Fibroblast of villous mesenchyme (primary cell): ENCODE results near the gene CDH13. TPM values are rescaled to one million over a fixed set of nuclear protein-coding genes. Genes with fewer than 3 reads are reported as not detected.

Experiments used
- DNase-seq: peaks from one replicate; pipeline ENCODE4 v3.0.0-alpha.2; 2010; ENCODE audit warnings: low read depth
- H3K4me3 ChIP-seq: 2 replicates; pipeline ENCODE4 v1.5.1; 2011; ENCODE audit warnings: low read depth, mild to moderate bottlenecking, low read length
- CTCF ChIP-seq: IDR thresholded peaks from 2 replicates; pipeline ENCODE4 v1.5.1; 2012; ENCODE audit warnings: low read depth, mild to moderate bottlenecking, low read length; ENCODE audit not compliant: insufficient read depth
- total RNA-seq: library from RNA; depleted of rRNA; stranded (reverse); fragments of >200 nt; gene quantifications from 2 replicates; pipeline ENCODE4 v1.2.3, GENCODE V29; 2012

The CDH13 gene
- total RNA-seq, 1 donor: 47.5 TPM

- no peak for TF ChIP-seq CTCF
- DNase-seq: no peak
- H3K4me3 ChIP-seq: no peak overlapping the region
Observed at GRCh38 chr16:82655720-82656490, 29.1 kb downstream of the CDH13 start.

GRCh38 chr16:82657239-82657638 is 30.5 kb downstream of the CDH13 start:
- H3K4me3 ChIP-seq: no peak overlapping the region
- peak; percentile 62 for DNase-seq
- TF ChIP-seq CTCF: no peak

- no peak overlapping the region for H3K4me3 ChIP-seq
- no peak for DNase-seq
- TF ChIP-seq CTCF: no peak
Observed at GRCh38 chr16:82657786-82658185, 31.0 kb downstream of the CDH13 start.

GRCh38 chr16:82658796-82659195 is 32.0 kb downstream of the CDH13 start:
- TF ChIP-seq CTCF: no peak
- DNase-seq: peak; percentile 42
- H3K4me3 ChIP-seq: no peak overlapping the region

- peak overlapping the region; percentile 16 for H3K4me3 ChIP-seq
- DNase-seq: peak; percentile 74
Observed at GRCh38 chr16:82660075-82660645, 33.4 kb downstream of the CDH13 start.

GRCh38 chr16:82660966-82661365 is 34.2 kb downstream of the CDH13 start:
- no peak for TF ChIP-seq CTCF
- H3K4me3 ChIP-seq: no peak overlapping the region
- DNase-seq: no peak

More at GRCh38 chr16:82660075-82660645, 33.4 kb downstream of the CDH13 start:
- TF ChIP-seq CTCF: no peak

- TF ChIP-seq CTCF: no peak
- DNase-seq: no peak
- H3K4me3 ChIP-seq: no peak overlapping the region
Observed at GRCh38 chr16:82664181-82664580, 37.4 kb downstream of the CDH13 start.
